ENCODE results near the gene CAPN9.

CAPN9 gene

DNA sequence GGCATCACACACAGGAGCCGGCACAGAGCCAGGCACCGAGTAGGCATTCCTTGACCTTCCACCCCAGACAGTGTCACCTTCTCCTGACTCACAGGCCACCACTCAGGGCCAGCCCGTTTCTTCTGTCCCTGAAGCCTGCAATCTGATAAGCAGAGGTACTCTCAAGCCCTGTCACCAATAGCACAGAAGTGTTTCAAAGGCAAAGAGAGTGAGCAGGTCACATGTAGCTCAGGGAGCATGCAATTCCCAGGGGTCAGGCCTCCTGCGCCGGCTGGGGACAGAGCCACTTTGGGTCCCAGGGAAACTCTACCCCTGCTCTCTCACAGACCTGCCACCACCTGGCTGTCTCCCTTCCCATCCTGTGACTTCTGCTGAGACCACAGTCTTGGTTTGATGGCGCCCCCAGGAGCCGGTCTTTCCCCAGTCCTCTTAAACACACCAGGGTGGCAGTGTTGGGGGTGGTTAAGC, 13.2 kb downstream of the CAPN9 start:
- Histone ChIP-seq H3K9me2 (replicated peaks; ENCODE audit: control insufficient read depth, low read length) (no peaks in the 10 kb centered on the region), H3K27me3 (ENCODE audit: control insufficient read depth, low read length) (no peaks in the 10 kb centered on the region), H3K4me3 (ENCODE audit: low read length) (no peak overlapping the region), H3K27ac (ENCODE audit: low read depth, low read length) (no peak overlapping the region), H3K4me2 (ENCODE audit: low read length) (no peak overlapping the region), H3K9me3 (ENCODE audit: control insufficient read depth, insufficient read depth, low read length) (no peaks in the 10 kb centered on the region), H3K36me3 (ENCODE audit: control insufficient read depth, low read length) (no peaks in the 10 kb centered on the region), H3K4me1 (ENCODE audit: control insufficient read depth, low read length) (no peaks in the 10 kb centered on the region), H3K79me2 (ENCODE audit: control insufficient read depth, low read length) (no peaks in the 10 kb centered on the region), H3F3A (ENCODE audit: control insufficient read depth, insufficient read depth) (no peaks in the 10 kb centered on the region), H4K20me1 (ENCODE audit: control insufficient read depth, insufficient read depth, low read depth, low read length) (no peaks in the 10 kb centered on the region)
- no peak for TF ChIP-seq EZH2phosphoT487 (IDR thresholded peaks at IDR 0.05; ENCODE audit: borderline replicate concordance, low read length)

DNA sequence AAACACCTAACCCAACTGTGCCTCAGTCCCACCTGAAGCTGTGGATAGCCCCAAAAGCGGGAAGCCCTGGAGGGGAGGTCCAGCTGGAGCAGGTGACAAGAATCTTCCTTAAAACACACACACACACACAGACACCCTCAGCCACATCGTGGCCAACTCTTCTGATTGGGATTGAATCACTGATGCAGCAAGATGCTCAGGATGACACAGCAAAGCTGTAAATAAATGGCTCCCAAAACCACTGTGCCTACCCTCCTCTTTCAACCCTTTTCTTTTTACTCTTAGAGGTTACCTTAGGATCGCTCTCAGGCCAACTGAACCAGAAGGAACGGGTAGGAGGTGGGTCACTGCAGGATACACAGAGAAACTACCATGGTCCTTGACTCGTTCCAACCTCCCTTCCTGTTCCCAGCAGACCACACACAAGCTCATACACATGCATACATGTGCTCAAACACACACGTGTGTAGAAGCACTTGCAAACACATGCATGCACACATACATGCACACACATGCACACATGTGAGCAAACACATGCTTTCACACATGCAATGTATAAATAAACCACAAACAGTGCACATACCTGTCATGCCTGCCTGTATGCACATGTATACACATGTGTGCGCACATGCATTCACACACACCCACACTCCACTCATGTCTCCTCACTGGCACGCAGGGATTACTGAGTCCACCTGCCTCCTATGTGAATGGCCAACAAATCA, 14.4 kb downstream of the CAPN9 start:
- Histone ChIP-seq H3K9me2 (replicated peaks; ENCODE audit: control insufficient read depth, low read length) (no peaks in the 10 kb centered on the region), H4K20me1 (ENCODE audit: control insufficient read depth, insufficient read depth, low read depth, low read length) (no peaks in the 10 kb centered on the region), H3K4me3 (ENCODE audit: low read length) (no peak overlapping the region), H3K79me2 (ENCODE audit: control insufficient read depth, low read length) (no peaks in the 10 kb centered on the region), H3K9me3 (ENCODE audit: control insufficient read depth, insufficient read depth, low read length) (no peaks in the 10 kb centered on the region), H3K27me3 (ENCODE audit: control insufficient read depth, low read length) (no peaks in the 10 kb centered on the region), H3F3A (ENCODE audit: control insufficient read depth, insufficient read depth) (no peaks in the 10 kb centered on the region), H3K4me2 (ENCODE audit: low read length) (no peak overlapping the region), H3K27ac (ENCODE audit: low read depth, low read length) (no peak overlapping the region), H3K4me1 (ENCODE audit: control insufficient read depth, low read length) (no peaks in the 10 kb centered on the region), H3K36me3 (ENCODE audit: control insufficient read depth, low read length) (no peaks in the 10 kb centered on the region)
- no peak for TF ChIP-seq CTCF (IDR thresholded peaks at IDR 0.05; ENCODE audit: low read depth, low read length, poor library complexity, severe bottlenecking)
- no peak for TF ChIP-seq EZH2phosphoT487 (IDR thresholded peaks at IDR 0.05; ENCODE audit: borderline replicate concordance, low read length)

DNA sequence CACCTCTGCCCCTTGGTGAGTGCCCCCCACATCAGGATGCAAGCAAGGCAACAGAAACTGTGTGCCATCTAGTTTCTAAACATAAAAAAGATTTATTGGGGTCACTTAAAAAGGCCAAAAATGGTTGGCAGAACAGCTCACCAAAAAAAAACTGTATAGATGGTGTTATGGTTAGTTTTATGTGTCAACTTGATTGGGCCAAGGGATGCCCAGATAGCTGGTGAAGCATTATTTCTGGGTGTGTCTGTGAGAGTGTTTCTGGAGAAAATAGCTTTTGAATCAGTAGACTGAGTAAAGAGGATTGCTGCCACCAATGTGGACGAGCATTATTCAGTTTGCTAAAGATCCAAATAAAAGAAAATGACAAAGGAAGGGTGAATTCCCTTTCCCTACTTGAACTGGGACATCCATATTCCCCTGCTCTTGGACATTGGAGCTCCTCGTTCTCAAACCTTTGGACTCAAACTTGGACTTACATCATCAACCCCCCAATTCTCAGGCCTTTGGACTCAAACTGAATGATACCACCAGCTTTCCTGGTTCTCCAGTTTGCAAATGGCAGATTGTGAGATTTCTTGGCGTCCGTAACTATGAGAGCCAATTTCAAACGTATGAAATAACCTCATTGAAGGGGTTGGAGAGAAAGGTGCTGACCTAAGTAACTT, 16.9 kb downstream of the CAPN9 start:
- H3K36me3 ChIP-seq (ENCODE audit: control insufficient read depth, low read length), result no peaks in the 10 kb centered on the region
- no peaks in the 10 kb centered on the region for H3K79me2 ChIP-seq (ENCODE audit: control insufficient read depth, low read length)
- no peak overlapping the region for H3K4me3 ChIP-seq (ENCODE audit: low read length)
- H3K9me3 ChIP-seq (ENCODE audit: control insufficient read depth, insufficient read depth, low read length), result no peaks in the 10 kb centered on the region
- no peaks in the 10 kb centered on the region for H3F3A ChIP-seq (ENCODE audit: control insufficient read depth, insufficient read depth)
- no peaks in the 10 kb centered on the region for H3K4me1 ChIP-seq (ENCODE audit: control insufficient read depth, low read length)
- no peaks in the 10 kb centered on the region for H3K9me2 ChIP-seq (replicated peaks; ENCODE audit: control insufficient read depth, low read length)
- H3K27me3 ChIP-seq (ENCODE audit: control insufficient read depth, low read length), result no peaks in the 10 kb centered on the region
- H4K20me1 ChIP-seq (ENCODE audit: control insufficient read depth, insufficient read depth, low read depth, low read length), result no peaks in the 10 kb centered on the region
- H3K4me2 ChIP-seq (ENCODE audit: low read length), result no peak overlapping the region
- TF ChIP-seq CTCF (IDR thresholded peaks at IDR 0.05; ENCODE audit: low read depth, low read length, poor library complexity, severe bottlenecking) (no peak), EZH2phosphoT487 (IDR thresholded peaks at IDR 0.05; ENCODE audit: borderline replicate concordance, low read length) (no peak)
- no peak overlapping the region for H3K27ac ChIP-seq (ENCODE audit: low read depth, low read length)

DNA sequence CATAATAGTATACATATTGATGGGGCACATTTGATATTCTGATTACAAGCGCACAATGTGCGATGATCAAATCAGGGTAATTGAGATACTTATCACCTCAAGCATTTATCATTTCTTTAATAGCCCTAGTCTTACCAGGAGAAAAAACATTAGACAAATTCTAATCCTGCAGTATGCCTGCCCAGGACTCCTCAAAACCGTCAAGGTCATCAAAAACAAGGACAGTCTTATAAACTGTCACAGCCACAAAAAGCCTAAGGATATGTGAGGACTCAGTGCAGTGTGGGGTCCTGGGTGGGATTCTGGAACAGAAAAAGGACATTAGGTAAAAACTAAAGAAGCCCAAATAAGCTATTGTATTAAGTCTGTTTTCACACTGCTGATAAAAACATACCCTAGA, 19.1 kb downstream of the CAPN9 start:
- H3K4me1 ChIP-seq (ENCODE audit: control insufficient read depth, low read length), result no peaks in the 10 kb centered on the region
- H3K4me2 ChIP-seq (ENCODE audit: low read length), result no peak overlapping the region

More for the DNA sequence above, 19.1 kb downstream of the CAPN9 start:
- no peaks in the 10 kb centered on the region for H3K27me3 ChIP-seq (ENCODE audit: control insufficient read depth, low read length)
- H3K4me3 ChIP-seq (ENCODE audit: low read length), result no peak overlapping the region
- no peaks in the 10 kb centered on the region for H3K79me2 ChIP-seq (ENCODE audit: control insufficient read depth, low read length)
- no peaks in the 10 kb centered on the region for H3K9me2 ChIP-seq (replicated peaks; ENCODE audit: control insufficient read depth, low read length)
- no peaks in the 10 kb centered on the region for H3F3A ChIP-seq (ENCODE audit: control insufficient read depth, insufficient read depth)
- no peak overlapping the region for H3K27ac ChIP-seq (ENCODE audit: low read depth, low read length)
- TF ChIP-seq CTCF (IDR thresholded peaks at IDR 0.05; ENCODE audit: low read depth, low read length, poor library complexity, severe bottlenecking), result no peak
- TF ChIP-seq EZH2phosphoT487 (IDR thresholded peaks at IDR 0.05; ENCODE audit: borderline replicate concordance, low read length), result no peak
- no peaks in the 10 kb centered on the region for H3K9me3 ChIP-seq (ENCODE audit: control insufficient read depth, insufficient read depth, low read length)
- H4K20me1 ChIP-seq (ENCODE audit: control insufficient read depth, insufficient read depth, low read depth, low read length), result no peaks in the 10 kb centered on the region
- H3K36me3 ChIP-seq (ENCODE audit: control insufficient read depth, low read length), result no peaks in the 10 kb centered on the region
